ENCODE measurements around the gene PLA1A.
"Not testable (repeated sequence)": the region's sequence is repeated elsewhere in the genome, so short reads cannot be mapped to it uniquely, and the experiment has no call there.

PLA1A gene

DNA sequence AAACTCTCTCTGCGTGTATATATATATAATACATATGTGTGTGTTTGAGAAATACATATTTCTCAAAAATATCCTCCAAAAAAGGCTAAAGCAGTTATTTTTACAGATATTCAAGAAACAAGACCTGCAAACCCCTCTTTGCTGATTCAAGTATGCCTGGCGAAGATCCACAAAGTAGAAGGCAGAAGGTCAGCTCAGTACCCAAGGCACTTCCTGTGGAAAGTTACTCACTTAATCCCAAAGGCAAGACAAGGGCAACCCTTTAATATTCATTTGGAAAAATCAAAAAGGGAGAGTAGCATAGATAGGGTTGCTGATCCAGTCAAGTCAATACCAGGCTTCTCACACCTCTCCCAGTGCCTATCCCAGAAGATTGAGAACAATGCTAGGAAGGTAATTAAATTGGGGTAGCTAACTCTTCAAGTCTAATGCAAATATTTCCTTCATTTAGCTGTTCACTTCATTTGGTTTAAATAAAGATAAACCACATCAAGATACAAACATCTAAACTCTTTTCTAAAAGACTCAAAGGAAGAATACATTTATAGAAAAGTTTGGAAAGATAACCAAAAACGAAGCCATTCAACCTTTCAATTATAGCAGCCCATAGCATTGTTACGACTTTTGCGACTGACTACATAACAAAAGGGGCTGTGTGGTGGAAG is 72.4 kb downstream of the PLA1A start:
- no peak for DNase-seq

DNA sequence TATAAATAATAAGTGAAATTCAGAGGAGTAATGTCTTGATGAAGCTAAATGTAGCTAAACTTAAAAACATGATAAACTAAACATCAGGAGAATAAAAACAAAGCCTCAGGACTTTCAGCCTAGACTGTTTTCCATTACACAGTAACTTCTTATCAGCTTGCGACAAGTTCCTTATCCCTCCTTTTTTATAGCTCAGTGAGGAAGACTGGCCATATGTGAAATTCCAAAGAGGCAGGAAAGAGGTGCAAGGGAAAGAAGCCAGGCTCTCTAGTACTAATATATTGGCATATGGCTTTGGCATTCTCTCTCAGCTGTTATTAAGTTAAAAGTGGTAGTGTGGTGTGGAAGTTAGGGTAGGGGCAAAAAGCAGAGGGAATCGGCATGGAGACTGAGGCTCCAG is 75.1 kb downstream of the PLA1A start:
- no peak for DNase-seq

DNA sequence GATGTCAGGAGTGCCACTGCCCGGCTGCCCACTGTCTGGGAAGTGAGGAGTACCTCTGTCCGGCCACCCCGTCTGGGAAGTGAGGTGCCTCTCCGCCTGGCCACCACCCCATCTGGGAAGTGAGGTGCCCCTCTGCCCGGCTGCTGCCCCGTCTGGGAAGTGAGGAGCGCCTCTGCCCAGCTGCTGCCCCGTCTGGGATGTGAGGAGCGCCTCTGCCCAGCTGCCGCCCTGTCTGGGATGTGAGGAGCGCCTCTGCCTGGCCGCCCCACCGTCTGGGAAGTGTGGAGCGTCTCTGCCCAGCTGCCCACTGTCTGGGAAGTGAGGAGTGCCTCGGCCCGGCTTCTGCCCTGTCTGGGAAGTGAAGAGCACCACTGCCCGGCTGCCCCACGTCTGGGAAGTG is 76.2 kb downstream of the PLA1A start:
- DNase-seq: no peak

DNA sequence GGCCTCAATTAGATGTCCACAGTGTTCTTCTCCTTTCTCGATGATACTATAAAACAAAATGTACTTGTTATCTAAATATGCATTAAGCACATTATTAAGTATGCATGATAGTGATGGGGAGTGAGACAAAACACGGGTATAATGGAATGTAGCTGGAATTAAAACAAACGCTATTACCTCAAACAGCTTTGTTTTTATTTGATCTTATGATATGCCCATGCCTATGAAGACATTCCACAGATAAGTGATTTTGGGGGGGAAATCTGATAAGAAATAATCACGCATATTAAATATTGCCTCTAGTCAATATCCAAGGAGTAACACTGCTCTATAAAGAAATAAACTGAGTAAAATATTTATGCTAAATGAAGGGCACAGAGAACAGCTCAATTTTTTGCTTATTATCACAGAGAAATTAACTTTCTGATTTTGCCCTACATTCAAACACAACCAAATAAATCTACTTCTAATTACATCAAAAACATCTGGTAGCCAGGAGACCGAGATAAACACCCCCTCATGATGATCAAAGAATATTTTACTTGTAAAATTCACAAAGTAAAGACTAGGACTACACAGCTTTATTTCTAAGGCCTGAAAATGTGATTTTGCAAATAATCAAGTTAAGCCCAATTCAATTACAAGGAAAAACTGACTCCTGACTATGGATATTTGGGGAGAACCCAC is 77.6 kb downstream of the PLA1A start:
- DNase-seq: no peak

DNA sequence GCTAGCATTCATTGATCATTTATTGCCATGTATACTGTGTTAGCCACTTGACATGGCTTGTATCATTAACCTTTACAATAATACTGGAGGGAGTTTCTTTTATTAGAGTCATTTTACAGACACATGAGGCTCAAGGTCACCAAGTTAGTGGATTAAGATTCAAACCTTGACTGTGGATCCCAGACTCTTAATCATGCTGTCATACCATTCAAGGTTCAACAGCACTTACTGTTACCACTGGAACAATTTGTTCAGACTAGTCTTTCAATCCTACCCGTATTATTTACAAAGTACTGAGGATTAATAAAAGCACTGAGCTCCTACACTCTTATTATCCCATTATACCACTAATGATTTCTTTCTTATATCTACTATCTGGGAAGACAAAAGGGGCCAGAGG is 78.3 kb downstream of the PLA1A start:
- no peak for DNase-seq

DNA sequence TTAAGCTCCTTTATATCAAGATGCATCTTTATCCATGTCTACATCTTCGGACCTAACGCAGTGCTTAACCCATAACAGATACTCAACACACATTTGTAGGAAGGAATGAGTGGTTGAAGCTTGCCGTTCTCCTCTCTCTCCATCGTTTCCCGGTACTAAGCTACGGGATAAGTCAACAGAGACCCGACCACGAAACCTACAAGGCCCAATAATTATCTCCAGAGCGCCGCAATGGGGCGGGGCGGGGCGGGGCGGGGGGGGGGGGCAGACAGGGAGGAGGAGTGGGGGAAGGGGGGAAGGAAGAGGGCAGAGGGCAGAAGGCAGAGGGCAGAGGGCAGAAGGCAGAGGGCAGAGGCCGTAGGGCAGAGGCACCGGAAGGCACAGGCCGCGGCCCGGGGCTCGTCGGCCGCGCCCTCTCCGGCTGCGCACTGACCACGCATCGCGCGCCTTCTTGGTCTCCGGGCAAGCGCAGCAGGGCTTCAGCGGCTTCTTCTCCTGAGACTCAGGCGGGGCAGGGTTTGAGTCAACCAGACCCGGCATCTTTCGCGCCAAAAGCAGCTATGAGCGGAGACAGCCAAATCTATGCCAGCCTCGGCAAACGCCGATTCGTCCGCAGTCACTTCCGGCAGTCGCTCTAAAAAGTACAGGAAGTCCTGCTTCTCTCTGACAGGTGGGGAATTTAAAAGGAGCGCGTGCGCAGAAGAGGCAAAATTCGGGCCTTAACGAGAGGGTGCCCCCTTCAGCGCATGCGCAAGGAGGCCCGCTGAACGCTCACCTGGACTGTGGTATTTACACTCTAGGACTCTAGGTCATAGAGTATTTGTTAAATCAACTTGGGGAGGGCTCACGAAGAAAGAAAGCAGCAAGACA is 79.3 kb downstream of the PLA1A start, which contains the start of gene COX17:
TSS of gene COX17 (minus strand) at position 636 of the 870 bp plus-strand sequence. CDS start at position 540, 96 bp downstream.
- DNase-seq: peak; percentile 92

DNA sequence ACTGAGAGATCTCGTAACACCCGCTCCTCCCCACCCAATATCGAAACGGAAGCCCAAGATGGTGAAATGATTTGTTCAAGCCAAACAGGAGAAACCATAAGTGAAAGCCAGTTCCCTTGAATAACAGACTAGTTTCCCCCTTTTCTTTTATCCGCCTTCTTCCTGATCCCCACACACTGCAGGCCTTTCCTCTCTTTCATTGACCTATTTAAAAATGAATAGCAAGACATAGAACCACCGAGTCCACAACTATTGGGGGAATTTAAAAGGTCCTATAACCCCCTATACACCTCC is 79.9 kb downstream of the PLA1A start:
- DNase-seq: no peak

DNA sequence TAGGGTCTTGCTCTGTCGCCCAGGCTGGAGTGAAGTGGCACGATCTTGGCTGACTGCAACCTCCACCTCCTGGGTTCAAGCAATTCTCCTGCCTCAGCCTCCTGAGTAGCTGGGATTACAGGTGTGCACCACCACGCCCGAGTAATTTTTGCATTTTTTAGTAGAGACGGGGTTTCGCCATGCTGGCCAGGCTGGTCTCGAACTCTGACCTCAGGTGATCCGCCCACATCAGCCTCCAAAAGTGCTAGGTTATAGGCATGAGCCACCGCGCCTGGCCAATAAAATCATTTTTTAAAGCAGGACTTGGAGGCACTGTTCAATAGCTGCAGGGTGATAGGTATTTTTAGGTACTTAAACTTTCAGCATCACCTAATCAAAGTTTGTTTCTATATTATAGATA is 80.5 kb downstream of the PLA1A start:
- not testable (repeated sequence) for DNase-seq

All from activated effector memory CD4-positive, alpha-beta T cell treated with Interleukin-2 at 50 U/mL for 16 hours (primary cell).